Measurements from ENCODE around the gene TMTC2. TPM values are rescaled to one million over a fixed set of nuclear protein-coding genes. Genes with fewer than 3 reads are reported as not detected.

TMTC2 gene
- total RNA-seq, 1 donor from 2014 or later, result 37.9 TPM

GRCh38 chr12:82818271-82819035 lies 131.7 kb downstream of the TMTC2 start:
- no peak for ATAC-seq
- intact Hi-C loops (cut with DNase I), result no loop called here

DNA sequence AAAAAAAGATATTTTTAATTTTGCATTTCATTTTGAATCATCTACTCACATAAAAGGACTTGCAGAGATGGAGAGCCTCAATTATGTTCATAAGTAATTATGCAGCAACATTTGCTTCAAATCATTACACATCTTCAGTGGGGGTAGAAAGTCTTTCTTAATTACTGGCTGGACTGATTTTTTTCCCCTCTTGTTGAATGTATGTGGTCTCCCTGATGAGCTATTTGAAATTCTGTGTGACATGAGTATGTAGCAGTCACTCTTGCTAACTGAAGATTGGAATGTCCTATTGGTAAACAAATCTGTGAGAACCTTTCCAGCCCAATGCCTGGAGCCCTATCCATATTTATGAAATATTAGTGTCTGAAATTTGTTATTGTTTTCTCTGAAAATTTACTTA lies 139.8 kb downstream of the TMTC2 start:
- Histone ChIP-seq H3K4me3 (no peak overlapping the region), H3K36me3 (no peaks in the 10 kb centered on the region), H3K9me3 (no peaks in the 10 kb centered on the region), H3K4me1 (no peaks in the 10 kb centered on the region), H3K27me3 (no peaks in the 10 kb centered on the region), H3K27ac (no peak overlapping the region)
- DNase-seq (no peak), ATAC-seq (no peak)
- TF ChIP-seq, protein P1, sequence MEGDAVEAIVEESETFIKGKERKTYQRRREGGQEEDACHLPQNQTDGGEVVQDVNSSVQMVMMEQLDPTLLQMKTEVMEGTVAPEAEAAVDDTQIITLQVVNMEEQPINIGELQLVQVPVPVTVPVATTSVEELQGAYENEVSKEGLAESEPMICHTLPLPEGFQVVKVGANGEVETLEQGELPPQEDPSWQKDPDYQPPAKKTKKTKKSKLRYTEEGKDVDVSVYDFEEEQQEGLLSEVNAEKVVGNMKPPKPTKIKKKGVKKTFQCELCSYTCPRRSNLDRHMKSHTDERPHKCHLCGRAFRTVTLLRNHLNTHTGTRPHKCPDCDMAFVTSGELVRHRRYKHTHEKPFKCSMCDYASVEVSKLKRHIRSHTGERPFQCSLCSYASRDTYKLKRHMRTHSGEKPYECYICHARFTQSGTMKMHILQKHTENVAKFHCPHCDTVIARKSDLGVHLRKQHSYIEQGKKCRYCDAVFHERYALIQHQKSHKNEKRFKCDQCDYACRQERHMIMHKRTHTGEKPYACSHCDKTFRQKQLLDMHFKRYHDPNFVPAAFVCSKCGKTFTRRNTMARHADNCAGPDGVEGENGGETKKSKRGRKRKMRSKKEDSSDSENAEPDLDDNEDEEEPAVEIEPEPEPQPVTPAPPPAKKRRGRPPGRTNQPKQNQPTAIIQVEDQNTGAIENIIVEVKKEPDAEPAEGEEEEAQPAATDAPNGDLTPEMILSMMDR (IDR thresholded peaks at IDR 0.05), result no peak
- intact Hi-C loops (cut with DNase I), result no loop called here

More at GRCh38 chr12:82818271-82819035, 131.7 kb downstream of the TMTC2 start:
- TF ChIP-seq, protein P1 (IDR thresholded peaks at IDR 0.05), result no peak
- H3K27ac ChIP-seq, result no peak overlapping the region
- H3K27me3 ChIP-seq, result no peaks in the 10 kb centered on the region
- H3K4me3 ChIP-seq, result no peak overlapping the region
- no peak for DNase-seq
- no peaks in the 10 kb centered on the region for H3K4me1 ChIP-seq
- H3K36me3 ChIP-seq, result no peaks in the 10 kb centered on the region
- no peaks in the 10 kb centered on the region for H3K9me3 ChIP-seq

DNA sequence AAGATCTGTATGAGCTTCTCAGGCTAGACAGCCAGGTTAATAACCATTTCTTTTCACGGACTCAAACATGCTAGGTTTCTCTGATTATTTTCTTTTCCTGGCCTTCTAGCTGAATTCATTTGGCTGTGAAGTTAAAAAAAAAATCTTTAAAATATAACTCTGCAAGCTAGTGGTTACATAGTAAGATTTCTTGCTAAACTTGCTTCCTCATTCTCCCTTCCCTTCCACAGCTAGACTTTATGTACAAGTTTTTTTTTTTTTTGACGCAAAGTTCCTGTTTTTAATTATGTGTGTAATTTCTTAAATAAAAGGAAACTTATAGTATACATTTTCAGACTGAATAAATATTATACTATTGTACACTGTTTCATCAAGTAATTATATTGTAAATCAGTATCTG lies 145.4 kb downstream of the TMTC2 start:
- intact Hi-C loops (cut with DNase I), result no loop called here

GRCh38 chr12:82832981-82833380 lies 146.3 kb downstream of the TMTC2 start:
- no peak overlapping the region for H3K4me3 ChIP-seq
- DNase-seq, result no peak
- H3K9me3 ChIP-seq, result no peaks in the 10 kb centered on the region
- intact Hi-C loops (cut with DNase I), result no loop called here
- no peaks in the 10 kb centered on the region for H3K27me3 ChIP-seq
- ATAC-seq, result no peak
- H3K27ac ChIP-seq, result no peak overlapping the region
- no peaks in the 10 kb centered on the region for H3K36me3 ChIP-seq
- TF ChIP-seq, protein P1 (IDR thresholded peaks at IDR 0.05), result no peak
- H3K4me1 ChIP-seq, result no peaks in the 10 kb centered on the region

More for the DNA sequence above, 145.4 kb downstream of the TMTC2 start:
- no peaks in the 10 kb centered on the region for H3K4me1 ChIP-seq
- TF ChIP-seq, protein P1 (IDR thresholded peaks at IDR 0.05), result no peak
- H3K27ac ChIP-seq, result no peak overlapping the region
- no peaks in the 10 kb centered on the region for H3K9me3 ChIP-seq
- DNase-seq (no peak), ATAC-seq (peak; percentile 39)
- H3K4me3 ChIP-seq, result no peak overlapping the region
- no peaks in the 10 kb centered on the region for H3K36me3 ChIP-seq
- no peaks in the 10 kb centered on the region for H3K27me3 ChIP-seq

DNA sequence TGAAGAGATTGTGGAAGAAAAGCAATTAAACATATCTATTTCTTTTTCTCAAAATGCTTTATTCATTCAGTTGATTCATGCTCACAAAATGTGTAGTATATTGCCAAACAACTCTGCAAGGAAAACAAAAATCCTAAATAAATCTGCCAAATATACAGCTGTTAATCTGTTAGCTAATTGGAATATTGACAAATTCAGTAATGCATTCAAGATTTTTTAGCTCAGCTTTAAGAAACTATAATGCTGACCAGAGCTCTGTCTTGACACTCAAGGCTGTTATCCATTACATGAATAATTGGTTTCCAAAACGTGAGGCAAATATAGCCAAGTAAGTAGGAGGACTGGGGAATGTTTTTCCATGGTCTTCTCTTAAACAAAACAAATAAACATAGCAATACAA lies 146.8 kb downstream of the TMTC2 start:
- ATAC-seq, result no peak
- DNase-seq, result no peak
- intact Hi-C loops (cut with DNase I), result no loop called here
- no peaks in the 10 kb centered on the region for H3K4me1 ChIP-seq
- no peaks in the 10 kb centered on the region for H3K27me3 ChIP-seq
- no peaks in the 10 kb centered on the region for H3K9me3 ChIP-seq
- H3K27ac ChIP-seq, result no peak overlapping the region
- H3K4me3 ChIP-seq, result no peak overlapping the region
- TF ChIP-seq, protein P1 (IDR thresholded peaks at IDR 0.05), result no peak
- H3K36me3 ChIP-seq, result no peaks in the 10 kb centered on the region

Measured in upper lobe of right lung (tissue), 1 donor.